GM23338 (cell line): ENCODE results near the gene HSPB8.

Experiments
- CREB1 ChIP-seq: fragments of 250-450 bp; sonication (Bioruptor Pico); IDR thresholded peaks from 2 replicates; pipeline ENCODE4 v1.5.0; 2020; ENCODE audit warnings: low read depth, mild to moderate bottlenecking, moderate library complexity
- EZH2 ChIP-seq: fragments of 200-600 bp; sonication (generic); IDR thresholded peaks from one replicate; pipeline ENCODE4 v1.8.0; 2017; ENCODE audit warnings: antibody characterized with exemption, mild to moderate bottlenecking, low read depth; ENCODE audit not compliant: unreplicated experiment
- EZH2phosphoT487 ChIP-seq: fragments of 200-600 bp; sonication (generic); IDR thresholded peaks from one replicate; pipeline ENCODE4 v1.8.1; 2018; ENCODE audit warnings: antibody characterized with exemption; ENCODE audit not compliant: unreplicated experiment
- JUNB ChIP-seq: IDR thresholded peaks from one replicate; pipeline ENCODE4 v1.6.1; 2016; ENCODE audit warnings: antibody characterized with exemption; ENCODE audit not compliant: unreplicated experiment
- POLR2AphosphoS5 ChIP-seq: IDR thresholded peaks from 2 replicates; pipeline ENCODE4 v1.6.1; 2016; ENCODE audit warnings: antibody characterized with exemption, low read depth
- TF ChIP-seq, protein P1 (sequence below), 2 experiments: fragments of 200-600 bp in 1 of 2; sonication (generic) in 1 of 2; conservative IDR thresholded peaks; 2 replicates each; pipeline versions ENCODE4 v1.5.1 to v1.6.1; 2016 to 2017; ENCODE audit warnings: antibody characterized with exemption in 2 of 2, low read depth in 2 of 2, mild to moderate bottlenecking in 2 of 2, moderate library complexity in 1 of 2
- TF ChIP-seq, protein P2 (sequence below): IDR thresholded peaks from one replicate; pipeline ENCODE4 v1.6.1; 2018; ENCODE audit warnings: antibody characterized with exemption; ENCODE audit not compliant: unreplicated experiment
- TF ChIP-seq, protein P3 (sequence below): fragments of 250-450 bp; sonication (Bioruptor Pico); IDR thresholded peaks from 2 replicates; pipeline ENCODE4 v1.5.0; 2020; ENCODE audit warnings: mild to moderate bottlenecking, moderate library complexity

DNA sequence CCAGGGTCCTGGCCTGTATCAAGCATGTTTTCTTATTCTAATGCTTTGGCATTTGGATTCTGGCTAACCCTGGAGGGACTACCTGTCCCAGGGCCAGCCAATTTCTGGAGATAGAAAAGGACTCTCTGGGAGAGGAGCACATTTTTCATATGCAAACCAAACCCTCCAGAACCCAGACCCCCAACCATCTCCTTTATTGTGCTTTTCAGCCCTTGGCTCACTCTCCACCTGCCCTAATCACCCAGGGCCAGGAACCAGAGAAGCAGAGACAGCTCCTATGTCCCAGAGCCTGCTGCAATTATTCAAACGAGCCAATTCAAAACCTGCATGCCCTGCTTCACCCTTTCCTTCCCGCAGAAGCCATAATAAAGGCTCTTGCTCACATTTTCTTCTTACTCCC is 23.8 kb downstream of the HSPB8 start:
- TF ChIP-seq, protein P1, sequence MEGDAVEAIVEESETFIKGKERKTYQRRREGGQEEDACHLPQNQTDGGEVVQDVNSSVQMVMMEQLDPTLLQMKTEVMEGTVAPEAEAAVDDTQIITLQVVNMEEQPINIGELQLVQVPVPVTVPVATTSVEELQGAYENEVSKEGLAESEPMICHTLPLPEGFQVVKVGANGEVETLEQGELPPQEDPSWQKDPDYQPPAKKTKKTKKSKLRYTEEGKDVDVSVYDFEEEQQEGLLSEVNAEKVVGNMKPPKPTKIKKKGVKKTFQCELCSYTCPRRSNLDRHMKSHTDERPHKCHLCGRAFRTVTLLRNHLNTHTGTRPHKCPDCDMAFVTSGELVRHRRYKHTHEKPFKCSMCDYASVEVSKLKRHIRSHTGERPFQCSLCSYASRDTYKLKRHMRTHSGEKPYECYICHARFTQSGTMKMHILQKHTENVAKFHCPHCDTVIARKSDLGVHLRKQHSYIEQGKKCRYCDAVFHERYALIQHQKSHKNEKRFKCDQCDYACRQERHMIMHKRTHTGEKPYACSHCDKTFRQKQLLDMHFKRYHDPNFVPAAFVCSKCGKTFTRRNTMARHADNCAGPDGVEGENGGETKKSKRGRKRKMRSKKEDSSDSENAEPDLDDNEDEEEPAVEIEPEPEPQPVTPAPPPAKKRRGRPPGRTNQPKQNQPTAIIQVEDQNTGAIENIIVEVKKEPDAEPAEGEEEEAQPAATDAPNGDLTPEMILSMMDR (conservative IDR thresholded peaks at IDR 0.05; ENCODE audit: low read depth in 2 of 2): no peak
- no peak for TF ChIP-seq POLR2AphosphoS5
- no peak for TF ChIP-seq EZH2phosphoT487
- no peak for TF ChIP-seq CREB1
- TF ChIP-seq, protein P2, sequence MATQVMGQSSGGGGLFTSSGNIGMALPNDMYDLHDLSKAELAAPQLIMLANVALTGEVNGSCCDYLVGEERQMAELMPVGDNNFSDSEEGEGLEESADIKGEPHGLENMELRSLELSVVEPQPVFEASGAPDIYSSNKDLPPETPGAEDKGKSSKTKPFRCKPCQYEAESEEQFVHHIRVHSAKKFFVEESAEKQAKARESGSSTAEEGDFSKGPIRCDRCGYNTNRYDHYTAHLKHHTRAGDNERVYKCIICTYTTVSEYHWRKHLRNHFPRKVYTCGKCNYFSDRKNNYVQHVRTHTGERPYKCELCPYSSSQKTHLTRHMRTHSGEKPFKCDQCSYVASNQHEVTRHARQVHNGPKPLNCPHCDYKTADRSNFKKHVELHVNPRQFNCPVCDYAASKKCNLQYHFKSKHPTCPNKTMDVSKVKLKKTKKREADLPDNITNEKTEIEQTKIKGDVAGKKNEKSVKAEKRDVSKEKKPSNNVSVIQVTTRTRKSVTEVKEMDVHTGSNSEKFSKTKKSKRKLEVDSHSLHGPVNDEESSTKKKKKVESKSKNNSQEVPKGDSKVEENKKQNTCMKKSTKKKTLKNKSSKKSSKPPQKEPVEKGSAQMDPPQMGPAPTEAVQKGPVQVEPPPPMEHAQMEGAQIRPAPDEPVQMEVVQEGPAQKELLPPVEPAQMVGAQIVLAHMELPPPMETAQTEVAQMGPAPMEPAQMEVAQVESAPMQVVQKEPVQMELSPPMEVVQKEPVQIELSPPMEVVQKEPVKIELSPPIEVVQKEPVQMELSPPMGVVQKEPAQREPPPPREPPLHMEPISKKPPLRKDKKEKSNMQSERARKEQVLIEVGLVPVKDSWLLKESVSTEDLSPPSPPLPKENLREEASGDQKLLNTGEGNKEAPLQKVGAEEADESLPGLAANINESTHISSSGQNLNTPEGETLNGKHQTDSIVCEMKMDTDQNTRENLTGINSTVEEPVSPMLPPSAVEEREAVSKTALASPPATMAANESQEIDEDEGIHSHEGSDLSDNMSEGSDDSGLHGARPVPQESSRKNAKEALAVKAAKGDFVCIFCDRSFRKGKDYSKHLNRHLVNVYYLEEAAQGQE: no peak
- no peak for TF ChIP-seq EZH2
- TF ChIP-seq, protein P3, sequence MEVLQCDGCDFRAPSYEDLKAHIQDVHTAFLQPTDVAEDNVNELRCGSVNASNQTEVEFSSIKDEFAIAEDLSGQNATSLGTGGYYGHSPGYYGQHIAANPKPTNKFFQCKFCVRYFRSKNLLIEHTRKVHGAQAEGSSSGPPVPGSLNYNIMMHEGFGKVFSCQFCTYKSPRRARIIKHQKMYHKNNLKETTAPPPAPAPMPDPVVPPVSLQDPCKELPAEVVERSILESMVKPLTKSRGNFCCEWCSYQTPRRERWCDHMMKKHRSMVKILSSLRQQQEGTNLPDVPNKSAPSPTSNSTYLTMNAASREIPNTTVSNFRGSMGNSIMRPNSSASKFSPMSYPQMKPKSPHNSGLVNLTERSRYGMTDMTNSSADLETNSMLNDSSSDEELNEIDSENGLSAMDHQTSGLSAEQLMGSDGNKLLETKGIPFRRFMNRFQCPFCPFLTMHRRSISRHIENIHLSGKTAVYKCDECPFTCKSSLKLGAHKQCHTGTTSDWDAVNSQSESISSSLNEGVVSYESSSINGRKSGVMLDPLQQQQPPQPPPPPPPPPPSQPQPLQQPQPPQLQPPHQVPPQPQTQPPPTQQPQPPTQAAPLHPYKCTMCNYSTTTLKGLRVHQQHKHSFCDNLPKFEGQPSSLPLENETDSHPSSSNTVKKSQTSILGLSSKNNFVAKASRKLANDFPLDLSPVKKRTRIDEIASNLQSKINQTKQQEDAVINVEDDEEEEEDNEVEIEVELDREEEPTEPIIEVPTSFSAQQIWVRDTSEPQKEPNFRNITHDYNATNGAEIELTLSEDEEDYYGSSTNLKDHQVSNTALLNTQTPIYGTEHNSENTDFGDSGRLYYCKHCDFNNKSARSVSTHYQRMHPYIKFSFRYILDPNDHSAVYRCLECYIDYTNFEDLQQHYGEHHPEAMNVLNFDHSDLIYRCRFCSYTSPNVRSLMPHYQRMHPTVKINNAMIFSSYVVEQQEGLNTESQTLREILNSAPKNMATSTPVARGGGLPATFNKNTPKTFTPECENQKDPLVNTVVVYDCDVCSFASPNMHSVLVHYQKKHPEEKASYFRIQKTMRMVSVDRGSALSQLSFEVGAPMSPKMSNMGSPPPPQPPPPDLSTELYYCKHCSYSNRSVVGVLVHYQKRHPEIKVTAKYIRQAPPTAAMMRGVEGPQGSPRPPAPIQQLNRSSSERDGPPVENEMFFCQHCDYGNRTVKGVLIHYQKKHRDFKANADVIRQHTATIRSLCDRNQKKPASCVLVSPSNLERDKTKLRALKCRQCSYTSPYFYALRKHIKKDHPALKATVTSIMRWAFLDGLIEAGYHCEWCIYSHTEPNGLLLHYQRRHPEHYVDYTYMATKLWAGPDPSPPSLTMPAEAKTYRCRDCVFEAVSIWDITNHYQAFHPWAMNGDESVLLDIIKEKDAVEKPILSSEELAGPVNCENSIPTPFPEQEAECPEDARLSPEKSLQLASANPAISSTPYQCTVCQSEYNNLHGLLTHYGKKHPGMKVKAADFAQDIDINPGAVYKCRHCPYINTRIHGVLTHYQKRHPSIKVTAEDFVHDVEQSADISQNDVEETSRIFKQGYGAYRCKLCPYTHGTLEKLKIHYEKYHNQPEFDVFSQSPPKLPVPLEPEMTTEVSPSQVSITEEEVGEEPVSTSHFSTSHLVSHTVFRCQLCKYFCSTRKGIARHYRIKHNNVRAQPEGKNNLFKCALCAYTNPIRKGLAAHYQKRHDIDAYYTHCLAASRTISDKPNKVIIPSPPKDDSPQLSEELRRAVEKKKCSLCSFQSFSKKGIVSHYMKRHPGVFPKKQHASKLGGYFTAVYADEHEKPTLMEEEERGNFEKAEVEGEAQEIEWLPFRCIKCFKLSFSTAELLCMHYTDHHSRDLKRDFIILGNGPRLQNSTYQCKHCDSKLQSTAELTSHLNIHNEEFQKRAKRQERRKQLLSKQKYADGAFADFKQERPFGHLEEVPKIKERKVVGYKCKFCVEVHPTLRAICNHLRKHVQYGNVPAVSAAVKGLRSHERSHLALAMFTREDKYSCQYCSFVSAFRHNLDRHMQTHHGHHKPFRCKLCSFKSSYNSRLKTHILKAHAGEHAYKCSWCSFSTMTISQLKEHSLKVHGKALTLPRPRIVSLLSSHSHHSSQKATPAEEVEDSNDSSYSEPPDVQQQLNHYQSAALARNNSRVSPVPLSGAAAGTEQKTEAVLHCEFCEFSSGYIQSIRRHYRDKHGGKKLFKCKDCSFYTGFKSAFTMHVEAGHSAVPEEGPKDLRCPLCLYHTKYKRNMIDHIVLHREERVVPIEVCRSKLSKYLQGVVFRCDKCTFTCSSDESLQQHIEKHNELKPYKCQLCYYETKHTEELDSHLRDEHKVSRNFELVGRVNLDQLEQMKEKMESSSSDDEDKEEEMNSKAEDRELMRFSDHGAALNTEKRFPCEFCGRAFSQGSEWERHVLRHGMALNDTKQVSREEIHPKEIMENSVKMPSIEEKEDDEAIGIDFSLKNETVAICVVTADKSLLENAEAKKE: peak; percentile 54; the same call in 1 of the 2 replicates
- no peak for TF ChIP-seq JUNB
